Calu3 (cell line): Measurements from ENCODE around the gene JPH2. TPM values are rescaled to one million over a fixed set of nuclear protein-coding genes. Genes with fewer than 3 reads are reported as not detected.
A peak's percentile ranks its signal among the peaks of the same experiment; 100 is the strongest.

Experiments used
- BruUV-seq: library from RNA; stranded (reverse); fragments of 400-500 nt; replicated peaks from 2 replicates; lab custom pipeline; 2021; lab: Mats Ljungman, UMichigan
- CTCF ChIA-PET: fragments of 300-600 bp; sonication (Branson Sonifier 250); formaldehyde crosslinking; loops from one replicate; lab custom pipeline; 2022; ENCODE audit warnings: antibody characterized with exemption; lab: Charles Lee
- DNase-seq: peaks from one replicate; pipeline ENCODE4 v3.0.0; 2022
- H3K27ac Mint-ChIP-seq: one replicate; pipeline ENCODE4 v1.8.0; 2022; ENCODE audit warnings: mixed read lengths; ENCODE audit not compliant: unreplicated experiment
- H3K27me3 Mint-ChIP-seq: one replicate; pipeline ENCODE4 v1.8.0; 2022; ENCODE audit warnings: mixed read lengths; ENCODE audit not compliant: unreplicated experiment
- H3K36me3 Mint-ChIP-seq: one replicate; pipeline ENCODE4 v1.8.0; 2022; ENCODE audit warnings: mild to moderate bottlenecking, moderate library complexity, mixed read lengths; ENCODE audit not compliant: insufficient read depth, unreplicated experiment
- H3K4me1 Mint-ChIP-seq: one replicate; pipeline ENCODE4 v1.8.0; 2022; ENCODE audit warnings: mild to moderate bottlenecking, low read depth, mixed read lengths; ENCODE audit not compliant: unreplicated experiment
- H3K4me3 Mint-ChIP-seq: one replicate; pipeline ENCODE4 v1.8.0; 2022; ENCODE audit warnings: mild to moderate bottlenecking, low read depth, moderate library complexity, mixed read lengths; ENCODE audit not compliant: unreplicated experiment
- H3K9me3 Mint-ChIP-seq: one replicate; pipeline ENCODE4 v1.8.0; 2022; ENCODE audit warnings: low read depth, mixed read lengths; ENCODE audit not compliant: unreplicated experiment
- intact Hi-C: fragments of 100-400 bp; cut with micrococcal nuclease; formaldehyde crosslinking; loops from one replicate; pipeline ENCODE4 v1.10.0; 2022; ENCODE audit not compliant: unreplicated experiment
- total RNA-seq: library from RNA; stranded (reverse); gene quantifications from 2 replicates; pipeline ENCODE4 v1.2.3, GENCODE V29; 2022
- TF ChIP-seq, protein P1 (sequence below): fragments of 200-600 bp; IDR thresholded peaks from one replicate; pipeline ENCODE4 v1.8.0; 2022; ENCODE audit warnings: antibody characterized with exemption; ENCODE audit not compliant: unreplicated experiment

JPH2 gene
- total RNA-seq, 1 experiment from 2014 or later: 0.50 TPM

DNA sequence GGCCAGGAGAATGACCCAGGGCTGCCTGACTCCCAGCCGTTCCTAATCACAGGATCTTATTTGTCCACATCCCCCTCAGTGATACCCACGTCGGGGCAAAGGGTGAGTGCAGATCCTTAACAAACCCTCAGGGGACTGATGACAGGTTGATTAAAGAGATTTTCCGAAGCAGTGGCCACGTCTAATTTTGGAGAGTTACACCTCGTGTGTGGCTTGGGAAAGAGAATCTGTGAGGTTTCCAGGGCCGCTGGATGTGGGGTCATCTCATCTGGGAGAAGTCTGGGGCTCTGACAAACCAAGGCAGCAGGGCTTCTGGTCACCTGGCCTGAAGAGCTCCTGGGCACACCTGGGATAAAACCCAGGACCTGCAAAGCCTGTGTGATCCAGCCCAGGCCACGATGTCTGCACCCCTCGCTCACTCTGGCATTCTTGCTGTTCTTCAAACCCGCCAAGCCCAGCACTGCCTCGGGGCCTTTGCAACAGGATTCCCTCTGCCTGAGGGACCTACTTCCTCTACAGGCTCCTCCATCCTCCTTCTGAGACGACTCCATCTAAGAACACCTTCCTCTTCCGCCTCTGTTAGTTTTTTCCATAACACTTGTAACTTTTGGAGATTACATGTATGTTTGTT lies 4.7 kb downstream of the JPH2 start:
- CTCF ChIA-PET: no interaction called here
- H3K27me3 Mint-ChIP-seq: peaks cover 25% of the 10 kb centered on the region
- peaks cover 7% of the 10 kb centered on the region for H3K4me1 Mint-ChIP-seq
- DNase-seq: no peak
- H3K36me3 Mint-ChIP-seq: peaks cover 4% of the 10 kb centered on the region
- BruUV-seq: no TSS peak
- no peak overlapping the region for H3K4me3 Mint-ChIP-seq
- H3K27ac Mint-ChIP-seq: no peak overlapping the region
- TF ChIP-seq, protein P1, sequence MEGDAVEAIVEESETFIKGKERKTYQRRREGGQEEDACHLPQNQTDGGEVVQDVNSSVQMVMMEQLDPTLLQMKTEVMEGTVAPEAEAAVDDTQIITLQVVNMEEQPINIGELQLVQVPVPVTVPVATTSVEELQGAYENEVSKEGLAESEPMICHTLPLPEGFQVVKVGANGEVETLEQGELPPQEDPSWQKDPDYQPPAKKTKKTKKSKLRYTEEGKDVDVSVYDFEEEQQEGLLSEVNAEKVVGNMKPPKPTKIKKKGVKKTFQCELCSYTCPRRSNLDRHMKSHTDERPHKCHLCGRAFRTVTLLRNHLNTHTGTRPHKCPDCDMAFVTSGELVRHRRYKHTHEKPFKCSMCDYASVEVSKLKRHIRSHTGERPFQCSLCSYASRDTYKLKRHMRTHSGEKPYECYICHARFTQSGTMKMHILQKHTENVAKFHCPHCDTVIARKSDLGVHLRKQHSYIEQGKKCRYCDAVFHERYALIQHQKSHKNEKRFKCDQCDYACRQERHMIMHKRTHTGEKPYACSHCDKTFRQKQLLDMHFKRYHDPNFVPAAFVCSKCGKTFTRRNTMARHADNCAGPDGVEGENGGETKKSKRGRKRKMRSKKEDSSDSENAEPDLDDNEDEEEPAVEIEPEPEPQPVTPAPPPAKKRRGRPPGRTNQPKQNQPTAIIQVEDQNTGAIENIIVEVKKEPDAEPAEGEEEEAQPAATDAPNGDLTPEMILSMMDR: no peak
- H3K9me3 Mint-ChIP-seq: no peaks in the 10 kb centered on the region
- intact Hi-C loops: no loop called here

DNA sequence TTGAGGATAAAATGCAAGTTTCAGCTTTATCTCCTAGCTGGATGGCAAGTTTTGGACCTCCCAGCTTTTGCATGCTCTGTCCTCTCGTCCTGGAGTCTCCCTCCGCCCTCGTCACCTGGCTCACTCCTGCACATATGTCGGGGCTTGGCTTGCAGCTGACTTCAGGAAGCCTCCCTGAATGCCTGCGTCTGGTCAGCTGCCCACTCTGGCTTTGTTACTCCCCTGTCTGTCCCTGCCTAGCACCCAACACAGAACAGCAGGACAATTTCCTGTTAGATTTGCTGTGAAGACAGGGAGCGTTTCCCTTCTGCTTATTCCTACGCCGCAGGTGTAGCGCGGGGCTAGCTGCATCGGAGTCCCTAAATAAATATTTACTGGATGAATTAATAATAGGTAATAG lies 5.4 kb downstream of the JPH2 start:
- Mint-ChIP-seq H3K4me1 (peaks cover 10% of the 10 kb centered on the region), H3K27me3 (peaks cover 25% of the 10 kb centered on the region), H3K9me3 (no peaks in the 10 kb centered on the region), H3K27ac (no peak overlapping the region), H3K36me3 (no peaks in the 10 kb centered on the region), H3K4me3 (no peak overlapping the region)
- intact Hi-C loops: no loop called here
- DNase-seq: no peak
- CTCF ChIA-PET: no interaction called here
- no TSS peak for BruUV-seq
- TF ChIP-seq, protein P1: no peak

DNA sequence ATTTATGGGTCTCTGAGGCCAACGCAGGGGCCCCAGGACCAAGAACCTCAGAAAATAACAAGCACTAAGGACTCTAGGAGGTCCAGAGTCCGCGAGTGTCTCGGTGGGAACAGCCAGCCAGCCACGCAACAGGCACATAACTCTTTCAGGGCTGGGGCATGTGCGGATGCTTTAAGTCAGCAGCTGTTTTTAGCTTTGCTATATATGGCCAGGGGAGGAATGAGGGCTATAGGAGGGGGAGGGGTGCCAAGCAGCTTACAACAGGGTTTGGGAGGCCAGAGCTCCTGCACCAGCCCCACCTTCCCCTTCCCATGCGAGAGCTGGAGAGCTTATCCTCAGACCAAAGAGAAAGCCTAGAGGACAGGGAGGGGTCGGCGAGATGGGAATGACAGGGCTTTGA lies 6.2 kb downstream of the JPH2 start:
- TF ChIP-seq, protein P1: no peak

DNA sequence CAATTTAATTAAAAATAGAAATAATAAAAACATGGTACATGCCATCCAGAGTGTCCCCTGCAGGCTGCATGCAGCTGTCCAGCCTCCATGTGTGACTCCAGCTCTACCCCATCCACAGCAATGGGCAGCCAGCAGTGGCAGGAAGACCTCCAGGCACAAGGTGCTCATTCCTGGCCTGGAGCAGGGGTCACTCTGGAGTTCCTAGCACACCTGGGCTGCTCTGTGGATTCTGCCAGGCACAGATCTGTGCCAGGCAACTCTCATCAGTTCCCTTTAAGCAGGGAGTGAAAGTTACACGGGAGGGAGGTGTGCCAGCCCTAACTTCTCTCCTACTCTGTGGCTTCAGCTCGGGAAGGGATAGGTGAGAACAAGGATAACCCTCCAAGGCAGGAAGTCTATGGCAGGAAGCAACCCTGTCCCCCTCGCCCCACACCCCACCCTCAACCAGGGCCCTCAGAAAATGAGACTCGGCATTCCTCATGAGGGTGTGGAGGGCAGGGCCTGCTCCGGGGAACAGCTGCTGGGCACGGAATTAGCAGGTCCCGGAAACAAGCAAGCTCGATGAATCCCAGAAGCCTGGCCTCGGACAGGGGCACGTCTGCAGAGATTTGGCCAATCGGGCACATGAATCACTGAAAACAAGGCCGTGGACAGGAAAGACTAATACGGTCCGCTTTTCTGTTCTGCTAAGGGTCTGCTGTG lies 10.0 kb downstream of the JPH2 start:
- H3K27ac Mint-ChIP-seq: no peak overlapping the region
- DNase-seq: peak; percentile 78
- peaks cover 29% of the 10 kb centered on the region for H3K27me3 Mint-ChIP-seq
- H3K4me1 Mint-ChIP-seq: peaks cover 20% of the 10 kb centered on the region
- no peaks in the 10 kb centered on the region for H3K9me3 Mint-ChIP-seq
- CTCF ChIA-PET: interaction anchor here (0.7 to 3.0 kb wide), 5 partner anchors 11 to 95 kb away, joined by 4 to 14 read pairs (median 7); no protein-coding TSS in a partner anchor
- TF ChIP-seq, protein P1: no peak
- no peaks in the 10 kb centered on the region for H3K36me3 Mint-ChIP-seq
- H3K4me3 Mint-ChIP-seq: no peak overlapping the region
- intact Hi-C loops: no loop called here
- BruUV-seq: no TSS peak

More for the DNA sequence above, 6.2 kb downstream of the JPH2 start:
- DNase-seq: no peak
- Mint-ChIP-seq H3K9me3 (no peaks in the 10 kb centered on the region), H3K36me3 (no peaks in the 10 kb centered on the region), H3K27ac (no peak overlapping the region), H3K4me1 (peaks cover 10% of the 10 kb centered on the region), H3K27me3 (peaks cover 25% of the 10 kb centered on the region), H3K4me3 (no peak overlapping the region)
- CTCF ChIA-PET: interaction anchor here (1.0 kb wide), 1 partner anchor 9 kb away, joined by 3 read pairs; no protein-coding TSS in a partner anchor
- no TSS peak for BruUV-seq
- intact Hi-C loops: no loop called here
